HepG2 (cell line): Measurements from ENCODE around the gene RICTOR. TPM values are rescaled to one million over a fixed set of nuclear protein-coding genes. Genes with fewer than 3 reads are reported as not detected.

Source experiments
- ATAC-seq: fragments of 200-7000 bp; cut with Tn5 transposase; 3 replicates; pipeline ENCODE4 v1.9.1; 2020; ENCODE audit warnings: mild to moderate bottlenecking, moderate library complexity
- BruUV-seq: library from RNA; stranded (reverse); fragments of 400-500 nt; replicated peaks from 2 replicates; lab custom pipeline; 2021; lab: Mats Ljungman, UMichigan
- CTCF ChIA-PET: fragments of 300-600 bp; formaldehyde crosslinking; extraction: SDS; loops from one replicate; lab custom pipeline; 2021; ENCODE audit warnings: low total read pairs, inconsistent platforms, low intra/inter-chr PET ratio; lab: Yijun Ruan, JAX
- POLR2A ChIA-PET: fragments of 350-600 bp; sonication (Branson Sonifier 250); formaldehyde crosslinking; loops from one replicate; lab custom pipeline; 2020; ENCODE audit warnings: antibody characterized with exemption, inconsistent platforms; lab: Yijun Ruan, JAX
- DNase-seq: peaks from one replicate; pipeline ENCODE4 v3.0.0-alpha.2; 2015; ENCODE audit warnings: low spot score
- FAIRE-seq: peaks from 3 replicates; lab custom pipeline; 2011; peaks lifted over from hg19 to GRCh38; lab: Jason Lieb, UNC
- H2AFZ ChIP-seq: one replicate; pipeline ENCODE4 v1.6.1; 2011; ENCODE audit warnings: low read length, inconsistent platforms
- H3K27ac ChIP-seq: fragments of 300-600 bp; 3 replicates; pipeline ENCODE4 v1.8.0; 2011; ENCODE audit warnings: mixed run types, mild to moderate bottlenecking, mixed read lengths, low read length, inconsistent platforms; ENCODE audit not compliant: insufficient read depth; ENCODE audit errors: extremely low read length
- H3K27me3 ChIP-seq, 2 experiments: fragments of 200-600 bp in 1 of 2; 2 replicates in 1 of 2; 3 replicates in 1 of 2; pipeline versions ENCODE4 v1.6.0 to v1.8.0; 2011; ENCODE audit warnings: low read length in 2 of 2, mild to moderate bottlenecking in 2 of 2, moderate library complexity in 2 of 2, inconsistent platforms in 1 of 2; ENCODE audit not compliant: insufficient read depth in 2 of 2, control insufficient read depth in 1 of 2
- H3K36me3 ChIP-seq, 2 experiments: fragments of 200-600 bp in 1 of 2; replicated peaks in 1 of 2; 2 replicates in 1 of 2; 3 replicates in 1 of 2; pipeline versions ENCODE4 v1.5.1 to v1.8.0; 2011; ENCODE audit warnings: low read length in 2 of 2, inconsistent platforms in 1 of 2; ENCODE audit not compliant: insufficient read depth in 2 of 2, control insufficient read depth in 1 of 2
- H3K4me1 ChIP-seq: 2 replicates; pipeline ENCODE4 v1.5.1; 2012; ENCODE audit warnings: low read length, inconsistent platforms; ENCODE audit not compliant: insufficient read depth
- H3K4me2 ChIP-seq: 2 replicates; pipeline ENCODE4 v1.6.0; 2011; ENCODE audit warnings: low read depth, low read length, inconsistent platforms
- H3K4me3 ChIP-seq, 3 experiments: fragments of 200-600 bp in 1 of 3; sonication (generic), shearing (Covaris generic) in 1 of 3; replicated peaks in 1 of 3; 2 replicates each; pipeline ENCODE4 v1.5.1; 2011 to 2016; ENCODE audit warnings: low read length in 3 of 3, inconsistent platforms in 2 of 3, low read depth in 2 of 3, mild to moderate bottlenecking in 2 of 3, control low read depth in 1 of 3, mixed read lengths in 1 of 3; ENCODE audit not compliant: insufficient read depth in 1 of 3
- H3K79me2 ChIP-seq: one replicate; pipeline ENCODE4 v1.6.1; 2011; ENCODE audit warnings: low read length, inconsistent platforms; ENCODE audit not compliant: insufficient read depth
- H3K9ac ChIP-seq: 2 replicates; pipeline ENCODE4 v1.6.0; 2011; ENCODE audit warnings: mild to moderate bottlenecking, low read depth, low read length, inconsistent platforms; ENCODE audit not compliant: insufficient read depth
- H3K9me3 ChIP-seq: 2 replicates; pipeline ENCODE4 v1.5.1; 2012; ENCODE audit warnings: mild to moderate bottlenecking, low read length
- H4K20me1 ChIP-seq: 2 replicates; pipeline ENCODE4 v1.6.0; 2011; ENCODE audit warnings: inconsistent platforms, mild to moderate bottlenecking, low read length, moderate library complexity; ENCODE audit not compliant: insufficient read depth
- ELF4 ChIP-seq: sonication (generic); formaldehyde crosslinking; IDR thresholded peaks from 2 replicates; pipeline ENCODE4 v1.5.0; 2020; ENCODE audit warnings: missing genetic modification reagents, mild to moderate bottlenecking, moderate library complexity, borderline replicate concordance
- FOXK1 ChIP-seq: sonication (generic); formaldehyde crosslinking; IDR thresholded peaks from 2 replicates; pipeline ENCODE4 v1.4.0; 2020; ENCODE audit warnings: low read depth, missing genetic modification reagents, borderline replicate concordance
- MYPOP ChIP-seq: sonication (generic); formaldehyde crosslinking; IDR thresholded peaks from 2 replicates; pipeline ENCODE4 v1.8.1; 2023; ENCODE audit warnings: mild to moderate bottlenecking, moderate library complexity, missing genetic modification reagents
- NFYB ChIP-seq: sonication (generic); formaldehyde crosslinking; IDR thresholded peaks from 2 replicates; pipeline ENCODE4 v1.4.0; 2020; ENCODE audit warnings: missing genetic modification reagents
- ONECUT2 ChIP-seq: sonication (generic); formaldehyde crosslinking; IDR thresholded peaks from 2 replicates; pipeline ENCODE4 v1.4.0; 2020; ENCODE audit warnings: missing genetic modification reagents
- RFX1 ChIP-seq: fragments of 450-650 bp; IDR thresholded peaks from 2 replicates; pipeline ENCODE4 v1.6.1; 2017
- SMYD3 ChIP-seq: sonication (generic); formaldehyde crosslinking; IDR thresholded peaks from 2 replicates; pipeline ENCODE4 v1.8.1; 2023; ENCODE audit warnings: mild to moderate bottlenecking, missing genetic modification reagents
- STAT6 ChIP-seq: sonication (generic); formaldehyde crosslinking; IDR thresholded peaks from 2 replicates; pipeline ENCODE4 v1.4.0; 2020; ENCODE audit warnings: missing genetic modification reagents, mild to moderate bottlenecking, borderline replicate concordance
- TEAD3 ChIP-seq: optimal IDR thresholded peaks from 2 replicates; pipeline ENCODE3; 2016; ENCODE audit warnings: borderline replicate concordance
- ZKSCAN8 ChIP-seq: IDR thresholded peaks from 2 replicates; pipeline ENCODE4 v1.6.1; 2016; ENCODE audit warnings: borderline replicate concordance, missing genetic modification reagents, missing compliant biosample characterization
- WGBS: methylation state at CpG from one replicate; pipeline ENCODE4 v1.1.6; 2017; ENCODE audit warnings: low lambda C conversion rate; 5-methylcytosine and 5-hydroxymethylcytosine counted together
- in situ Hi-C: cut with HindIII; loops from 2 replicates; pipeline ENCODE4 v1.10.0; 2017; ENCODE audit warnings: low pct_unique_long_range_greater_than_20kb; ENCODE audit not compliant: extremely low pct_ligation_motif_present
- intact Hi-C: fragments of 100-400 bp; cut with micrococcal nuclease; formaldehyde crosslinking; loops from one replicate; pipeline ENCODE4 v1.10.0; 2022; ENCODE audit not compliant: unreplicated experiment
- polyA plus RNA-seq, 8 experiments: library from polyadenylated mRNA; depleted of rRNA in 3 of 8; stranded (reverse) in 7 of 8; unstranded in 1 of 8; fragments of >200 nt; fragmentation: Illumina TruSeq in 4 of 8; extraction: Trizol in 4 of 8; gene quantifications; 2 replicates each; pipeline versions ENCODE4 v1.2.1 to v1.2.3, GENCODE V29; 2011 to 2016; ENCODE audit warnings: low read depth in 4 of 8, missing spikeins in 1 of 8, mixed read lengths in 1 of 8; ENCODE audit not compliant: insufficient read depth in 1 of 8
- total RNA-seq, 5 experiments: library from RNA; depleted of rRNA; stranded (reverse); fragments of >200 nt; fragmentation: Illumina TruSeq; extraction: Trizol; gene quantifications; 2 replicates each; pipeline ENCODE4 v1.2.3, GENCODE V29; 2016; ENCODE audit warnings: low read depth in 1 of 5

The RICTOR gene
- total and polyA plus RNA-seq, 2 of the 13 experiments (the other 11 are each of a cell fraction or from before 2014, with no cell fraction given): 10.7 to 15.4 TPM

GRCh38 chr5:39108987-39109386 is 34.8 kb upstream of the RICTOR start:
- Histone ChIP-seq H3K9ac (no peak overlapping the region), H3K36me3 (no peaks in the 10 kb centered on the region), H3K9me3 (no peaks in the 10 kb centered on the region), H4K20me1 (no peaks in the 10 kb centered on the region), H3K79me2 (no peaks in the 10 kb centered on the region), H3K27me3 (no peaks in the 10 kb centered on the region; a peak in 1 of 5 replicates), H3K4me3 (no peak overlapping the region), H3K4me1 (peaks cover 5% of the 10 kb centered on the region), H3K4me2 (no peak overlapping the region), H3K27ac (no peak overlapping the region), H2AFZ (no peak overlapping the region)
- no TSS peak for BruUV-seq
- TF ChIP-seq NFYB (CRISPR knock-in tag) (no peak), ELF4 (CRISPR knock-in tag) (no peak), SMYD3 (CRISPR knock-in tag) (no peak), ONECUT2 (CRISPR knock-in tag) (no peak), MYPOP (CRISPR knock-in tag) (no peak), ZKSCAN8 (CRISPR knock-in tag) (no peak), TEAD3 (CRISPR knock-in tag) (no peak), FOXK1 (CRISPR knock-in tag) (no peak), RFX1 (no peak), STAT6 (CRISPR knock-in tag) (no peak)
- in situ Hi-C loops (no loop called here), intact Hi-C loops (loop anchor here (10.0 kb wide), 1 partner anchor 264 kb away; the partner anchor contains the start of gene OSMR)
- POLR2A ChIA-PET: no interaction called here
- CTCF ChIA-PET: no interaction called here
- no peak for FAIRE-seq
- WGBS: 16% methylated on average over 3 of the region's 3 CpGs
- ATAC-seq: no peak
- DNase-seq: no peak
